Sciatic nerve (tissue), 1 donor: Measurements from ENCODE around the gene DAGLA. TPM values are rescaled to one million over a fixed set of nuclear protein-coding genes. Genes with fewer than 3 reads are reported as not detected.

Source experiments
- total RNA-seq: library from RNA; stranded (reverse); fragmentation: NEBNext Ultra II Directional; extraction: Animal tissue kit (Norgen Biotek cat#: 25700); gene quantifications from one replicate; pipeline ENCODE4 v1.2.1, GENCODE V29; 2021
- donor health status: DM: no; HTN: no; CAD: no.

DAGLA gene
- total RNA-seq, 1 donor from 2014 or later, result 4.8 TPM

Other genes with a start within 250 kb of the DAGLA start
- gene LRRC10B, start 171.6 kb upstream of the DAGLA start, total RNA-seq, result 0.98 TPM
- gene SYT7, start 99.3 kb upstream of the DAGLA start, total RNA-seq, result 3.7 TPM
- gene MYRF, start 72.2 kb downstream of the DAGLA start, total RNA-seq, result 10.4 TPM
- gene TMEM258, start 112.2 kb downstream of the DAGLA start, total RNA-seq, result 96.6 TPM
- gene FEN1, start 112.5 kb downstream of the DAGLA start, total RNA-seq, result 3.7 TPM
- 99.3 TPM for gene FADS1, start 136.6 kb downstream of the DAGLA start, total RNA-seq
- 140 TPM for gene FADS2, start 147.9 kb downstream of the DAGLA start, total RNA-seq
- gene FADS3, start 211.2 kb downstream of the DAGLA start, total RNA-seq, result 127 TPM
- 70.5 TPM for gene RAB3IL1, start 237.2 kb downstream of the DAGLA start, total RNA-seq